ENCODE measurements around the gene CAD.

DNA sequence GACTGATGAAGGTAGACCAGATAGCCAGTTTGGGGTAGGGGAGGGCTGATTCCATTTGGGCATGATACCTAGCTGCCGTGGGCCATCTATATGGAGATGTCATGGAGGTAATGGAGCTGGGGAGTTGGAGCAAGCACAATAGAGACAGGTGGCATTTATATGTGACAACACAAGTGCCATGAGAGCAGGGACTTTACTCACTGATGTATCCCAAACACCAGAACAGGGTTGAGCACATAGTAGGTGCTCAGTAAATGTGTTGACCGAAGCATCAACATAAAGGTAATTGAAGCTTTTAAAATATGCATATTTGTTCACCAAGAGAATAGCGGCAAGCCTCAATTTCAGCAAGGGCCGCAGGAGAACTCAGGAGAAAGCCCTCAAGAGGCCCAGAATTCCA lies 30.7 kb downstream of the CAD start:
- no peak for TF ChIP-seq POLR2A (IDR thresholded peaks at IDR 0.05; ENCODE audit: low read length)
- TF ChIP-seq GATA1 (IDR thresholded peaks at IDR 0.05; ENCODE audit: low read depth, low read length) = no peak

Data from erythroblast (primary cell).